ENCODE results near the gene R3HDM2. TPM values are rescaled to one million over a fixed set of nuclear protein-coding genes. Genes with fewer than 3 reads are reported as not detected.
A peak's percentile ranks its signal among the peaks of the same experiment; 100 is the strongest.

The R3HDM2 gene
- total and polyA plus RNA-seq, 2 of the 13 experiments (the other 11 are each of a cell fraction or from before 2014, with no cell fraction given), result 11.1 to 23.5 TPM

- TF ChIP-seq, protein P1, sequence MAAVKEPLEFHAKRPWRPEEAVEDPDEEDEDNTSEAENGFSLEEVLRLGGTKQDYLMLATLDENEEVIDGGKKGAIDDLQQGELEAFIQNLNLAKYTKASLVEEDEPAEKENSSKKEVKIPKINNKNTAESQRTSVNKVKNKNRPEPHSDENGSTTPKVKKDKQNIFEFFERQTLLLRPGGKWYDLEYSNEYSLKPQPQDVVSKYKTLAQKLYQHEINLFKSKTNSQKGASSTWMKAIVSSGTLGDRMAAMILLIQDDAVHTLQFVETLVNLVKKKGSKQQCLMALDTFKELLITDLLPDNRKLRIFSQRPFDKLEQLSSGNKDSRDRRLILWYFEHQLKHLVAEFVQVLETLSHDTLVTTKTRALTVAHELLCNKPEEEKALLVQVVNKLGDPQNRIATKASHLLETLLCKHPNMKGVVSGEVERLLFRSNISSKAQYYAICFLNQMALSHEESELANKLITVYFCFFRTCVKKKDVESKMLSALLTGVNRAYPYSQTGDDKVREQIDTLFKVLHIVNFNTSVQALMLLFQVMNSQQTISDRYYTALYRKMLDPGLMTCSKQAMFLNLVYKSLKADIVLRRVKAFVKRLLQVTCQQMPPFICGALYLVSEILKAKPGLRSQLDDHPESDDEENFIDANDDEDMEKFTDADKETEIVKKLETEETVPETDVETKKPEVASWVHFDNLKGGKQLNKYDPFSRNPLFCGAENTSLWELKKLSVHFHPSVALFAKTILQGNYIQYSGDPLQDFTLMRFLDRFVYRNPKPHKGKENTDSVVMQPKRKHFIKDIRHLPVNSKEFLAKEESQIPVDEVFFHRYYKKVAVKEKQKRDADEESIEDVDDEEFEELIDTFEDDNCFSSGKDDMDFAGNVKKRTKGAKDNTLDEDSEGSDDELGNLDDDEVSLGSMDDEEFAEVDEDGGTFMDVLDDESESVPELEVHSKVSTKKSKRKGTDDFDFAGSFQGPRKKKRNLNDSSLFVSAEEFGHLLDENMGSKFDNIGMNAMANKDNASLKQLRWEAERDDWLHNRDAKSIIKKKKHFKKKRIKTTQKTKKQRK (IDR thresholded peaks at IDR 0.05; ENCODE audit: low read length), result no peak
- TF ChIP-seq SMAD9 (CRISPR knock-in tag; IDR thresholded peaks at IDR 0.05) (no peak), MYC (CRISPR knock-in tag; IDR thresholded peaks at IDR 0.05; ENCODE audit: borderline replicate concordance) (0 out of 2 replicates have a peak, but pooled peaks have one; percentile 34), ARNTL (CRISPR knock-in tag; IDR thresholded peaks at IDR 0.05) (no peak), ZBED4 (CRISPR knock-in tag; IDR thresholded peaks at IDR 0.05; ENCODE audit: borderline replicate concordance) (no peak), ZBTB1 (CRISPR knock-in tag; IDR thresholded peaks at IDR 0.05; ENCODE audit: borderline replicate concordance) (no peak), HNF4G (IDR thresholded peaks at IDR 0.05; ENCODE audit: borderline replicate concordance, low read depth, low read length) (no peak), HNF4G (CRISPR knock-in tag; IDR thresholded peaks at IDR 0.05; ENCODE audit: borderline replicate concordance, low read depth) (no peak), ZNF546 (CRISPR knock-in tag; conservative IDR thresholded peaks at IDR 0.05) (no peak), ZNF670 (CRISPR knock-in tag; IDR thresholded peaks at IDR 0.05; ENCODE audit: borderline replicate concordance) (0 out of 2 replicates have a peak, but pooled peaks have one; percentile 19), MED1 (CRISPR knock-in tag; IDR thresholded peaks at IDR 0.05) (no peak), IKZF5 (CRISPR knock-in tag; IDR thresholded peaks at IDR 0.05) (peak; percentile 65; the same call in 1 of the 2 replicates), LCORL (IDR thresholded peaks at IDR 0.05) (no peak), LCORL (CRISPR knock-in tag; IDR thresholded peaks at IDR 0.05) (peak; percentile 45; the same call in 1 of the 2 replicates)
- TF ChIP-seq, protein P2, sequence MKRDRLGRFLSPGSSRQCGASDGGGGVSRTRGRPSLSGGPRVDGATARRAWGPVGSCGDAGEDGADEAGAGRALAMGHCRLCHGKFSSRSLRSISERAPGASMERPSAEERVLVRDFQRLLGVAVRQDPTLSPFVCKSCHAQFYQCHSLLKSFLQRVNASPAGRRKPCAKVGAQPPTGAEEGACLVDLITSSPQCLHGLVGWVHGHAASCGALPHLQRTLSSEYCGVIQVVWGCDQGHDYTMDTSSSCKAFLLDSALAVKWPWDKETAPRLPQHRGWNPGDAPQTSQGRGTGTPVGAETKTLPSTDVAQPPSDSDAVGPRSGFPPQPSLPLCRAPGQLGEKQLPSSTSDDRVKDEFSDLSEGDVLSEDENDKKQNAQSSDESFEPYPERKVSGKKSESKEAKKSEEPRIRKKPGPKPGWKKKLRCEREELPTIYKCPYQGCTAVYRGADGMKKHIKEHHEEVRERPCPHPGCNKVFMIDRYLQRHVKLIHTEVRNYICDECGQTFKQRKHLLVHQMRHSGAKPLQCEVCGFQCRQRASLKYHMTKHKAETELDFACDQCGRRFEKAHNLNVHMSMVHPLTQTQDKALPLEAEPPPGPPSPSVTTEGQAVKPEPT (CRISPR knock-in tag; IDR thresholded peaks at IDR 0.05; ENCODE audit: low read depth), result no peak
- TF ChIP-seq, protein P3, sequence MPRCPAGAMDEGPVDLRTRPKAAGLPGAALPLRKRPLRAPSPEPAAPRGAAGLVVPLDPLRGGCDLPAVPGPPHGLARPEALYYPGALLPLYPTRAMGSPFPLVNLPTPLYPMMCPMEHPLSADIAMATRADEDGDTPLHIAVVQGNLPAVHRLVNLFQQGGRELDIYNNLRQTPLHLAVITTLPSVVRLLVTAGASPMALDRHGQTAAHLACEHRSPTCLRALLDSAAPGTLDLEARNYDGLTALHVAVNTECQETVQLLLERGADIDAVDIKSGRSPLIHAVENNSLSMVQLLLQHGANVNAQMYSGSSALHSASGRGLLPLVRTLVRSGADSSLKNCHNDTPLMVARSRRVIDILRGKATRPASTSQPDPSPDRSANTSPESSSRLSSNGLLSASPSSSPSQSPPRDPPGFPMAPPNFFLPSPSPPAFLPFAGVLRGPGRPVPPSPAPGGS (CRISPR knock-in tag; IDR thresholded peaks at IDR 0.05), result no peak
- TF ChIP-seq, protein P4, sequence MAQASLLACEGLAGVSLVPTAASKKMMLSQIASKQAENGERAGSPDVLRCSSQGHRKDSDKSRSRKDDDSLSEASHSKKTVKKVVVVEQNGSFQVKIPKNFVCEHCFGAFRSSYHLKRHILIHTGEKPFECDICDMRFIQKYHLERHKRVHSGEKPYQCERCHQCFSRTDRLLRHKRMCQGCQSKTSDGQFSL (CRISPR knock-in tag; IDR thresholded peaks at IDR 0.05), result no peak; the same call in 1 of the 2 replicates
These were observed 31.5 kb upstream of the R3HDM2 start (continued) for GRCh38 chr12:57462251-57462911.
